ENCODE data around the gene STX7. TPM values are rescaled to one million over a fixed set of nuclear protein-coding genes. Genes with fewer than 3 reads are reported as not detected.

Gene STX7
- total RNA-seq, 4 donors from 2014 or later = 23.7 to 34.1 (median 26.8) TPM

DNA sequence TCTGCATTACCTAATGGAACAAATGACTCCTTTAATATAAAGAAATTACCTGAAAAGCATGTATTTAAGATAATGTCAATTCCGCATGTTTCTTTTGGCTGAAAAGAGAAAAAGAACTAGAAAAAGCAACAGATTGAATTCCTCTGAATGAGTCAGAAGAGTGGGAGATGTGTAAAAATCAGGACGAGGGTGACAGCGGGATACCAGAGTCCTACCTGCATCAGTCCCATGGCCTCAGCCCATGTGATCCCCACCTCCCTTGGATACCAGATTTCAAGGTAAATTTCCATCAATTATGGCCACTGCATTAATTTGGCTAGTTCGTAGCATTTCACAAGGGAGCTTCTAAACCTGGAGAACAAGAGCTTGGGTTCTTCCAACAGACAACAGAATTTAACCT, 101.6 kb downstream of the STX7 start:
- no peaks in the 10 kb centered on the region for H3K36me3 ChIP-seq
- intact Hi-C loops (cut with DNase I) = no loop called here
- H3K27me3 ChIP-seq = no peaks in the 10 kb centered on the region
- H3K27ac ChIP-seq = no peak overlapping the region
- H3K4me1 ChIP-seq = no peaks in the 10 kb centered on the region
- WGBS, 2 donors = 86 to 91% methylated on average over 3 to 4 of the region's 4 CpGs
- DNase-seq = no peak
- no peak for TF ChIP-seq POLR2A (IDR thresholded peaks at IDR 0.05)
- TF ChIP-seq, protein P1, sequence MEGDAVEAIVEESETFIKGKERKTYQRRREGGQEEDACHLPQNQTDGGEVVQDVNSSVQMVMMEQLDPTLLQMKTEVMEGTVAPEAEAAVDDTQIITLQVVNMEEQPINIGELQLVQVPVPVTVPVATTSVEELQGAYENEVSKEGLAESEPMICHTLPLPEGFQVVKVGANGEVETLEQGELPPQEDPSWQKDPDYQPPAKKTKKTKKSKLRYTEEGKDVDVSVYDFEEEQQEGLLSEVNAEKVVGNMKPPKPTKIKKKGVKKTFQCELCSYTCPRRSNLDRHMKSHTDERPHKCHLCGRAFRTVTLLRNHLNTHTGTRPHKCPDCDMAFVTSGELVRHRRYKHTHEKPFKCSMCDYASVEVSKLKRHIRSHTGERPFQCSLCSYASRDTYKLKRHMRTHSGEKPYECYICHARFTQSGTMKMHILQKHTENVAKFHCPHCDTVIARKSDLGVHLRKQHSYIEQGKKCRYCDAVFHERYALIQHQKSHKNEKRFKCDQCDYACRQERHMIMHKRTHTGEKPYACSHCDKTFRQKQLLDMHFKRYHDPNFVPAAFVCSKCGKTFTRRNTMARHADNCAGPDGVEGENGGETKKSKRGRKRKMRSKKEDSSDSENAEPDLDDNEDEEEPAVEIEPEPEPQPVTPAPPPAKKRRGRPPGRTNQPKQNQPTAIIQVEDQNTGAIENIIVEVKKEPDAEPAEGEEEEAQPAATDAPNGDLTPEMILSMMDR (IDR thresholded peaks at IDR 0.05) = no peak
- H3K4me3 ChIP-seq = no peak overlapping the region
- peaks cover 0 to 2% (median 0%) of the 10 kb centered on the region in 3 donors for H3K9me3 ChIP-seq

DNA sequence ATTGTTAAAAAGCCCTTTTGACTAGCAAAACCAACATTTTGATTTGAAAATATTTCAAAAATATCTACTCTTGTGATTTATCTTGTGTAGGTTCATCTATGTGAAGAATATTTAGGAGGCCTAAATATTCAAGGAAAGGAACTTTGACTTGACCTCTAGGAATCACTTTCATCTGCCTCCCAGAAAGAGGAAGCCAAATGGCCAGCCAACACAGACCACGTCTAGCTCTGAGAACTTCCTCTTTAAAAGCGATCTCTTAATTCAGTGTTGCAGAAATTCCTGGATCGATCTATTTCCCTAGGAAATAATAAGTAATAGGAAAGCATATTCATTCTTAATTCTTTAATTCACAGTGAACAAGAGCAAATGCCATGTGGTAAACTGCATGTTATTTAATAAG, 102.1 kb downstream of the STX7 start:
- intact Hi-C loops (cut with DNase I) = no loop called here
- Histone ChIP-seq H3K9me3 (no peaks in the 10 kb centered on the region), H3K27me3 (no peaks in the 10 kb centered on the region), H3K36me3 (no peaks in the 10 kb centered on the region), H3K4me3 (no peak overlapping the region), H3K27ac (no peak overlapping the region), H3K4me1 (no peaks in the 10 kb centered on the region)
- no peak for DNase-seq
- WGBS, 2 donors = 66 to 82% methylated on average over 3 of the region's 3 CpGs
- TF ChIP-seq, protein P1 (IDR thresholded peaks at IDR 0.05) = no peak
- no peak for TF ChIP-seq POLR2A (IDR thresholded peaks at IDR 0.05)

DNA sequence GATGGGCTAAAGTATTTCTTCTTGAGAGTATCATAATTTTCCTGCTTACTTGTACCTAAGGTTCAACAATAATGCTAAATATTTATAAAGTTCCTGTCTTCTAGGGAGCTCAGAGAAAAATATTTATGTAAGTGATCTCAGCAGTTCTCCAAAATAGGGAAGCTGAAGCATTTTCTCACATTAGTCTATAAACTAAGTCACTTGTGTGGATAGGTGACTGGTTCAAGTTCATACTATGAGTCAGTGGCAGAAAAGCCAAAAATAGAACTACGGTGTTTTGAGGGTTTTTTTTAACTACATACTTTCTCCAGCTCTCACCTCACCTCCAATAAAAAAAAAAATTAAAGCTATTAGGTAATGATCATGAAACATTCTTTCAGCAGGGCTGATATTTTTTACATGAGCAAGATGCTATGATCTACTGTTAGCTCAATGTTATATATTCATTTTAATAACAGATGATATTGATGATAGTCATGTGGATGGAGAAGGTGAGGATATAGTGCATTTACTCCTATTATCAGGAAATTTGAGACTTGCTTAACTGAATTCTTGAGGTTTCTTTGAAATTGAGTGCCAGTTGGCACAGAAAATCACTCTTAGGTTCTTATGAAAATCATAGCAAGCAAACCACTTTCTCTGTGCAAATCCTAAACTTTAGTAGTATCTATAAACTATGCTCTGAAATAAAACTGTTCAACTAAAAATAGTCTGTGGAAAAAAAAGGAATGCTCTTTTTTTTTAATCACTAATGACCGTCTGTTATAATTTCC, 107.6 kb downstream of the STX7 start:
- no peaks in the 10 kb centered on the region for H3K36me3 ChIP-seq
- H3K27me3 ChIP-seq = peaks cover 0 to 34% (median 0%) of the 10 kb centered on the region in 4 donors
- TF ChIP-seq POLR2A (IDR thresholded peaks at IDR 0.05) = no peak
- no peaks in the 10 kb centered on the region for H3K9me3 ChIP-seq
- no peak for DNase-seq
- H3K27ac ChIP-seq = no peak overlapping the region
- intact Hi-C loops (cut with DNase I) = no loop called here
- WGBS, 2 donors = 50 to 58% methylated on average over 2 of the region's 2 CpGs
- no peak overlapping the region for H3K4me3 ChIP-seq
- peaks cover 6 to 23% (median 7%) of the 10 kb centered on the region in 3 donors for H3K4me1 ChIP-seq

DNA sequence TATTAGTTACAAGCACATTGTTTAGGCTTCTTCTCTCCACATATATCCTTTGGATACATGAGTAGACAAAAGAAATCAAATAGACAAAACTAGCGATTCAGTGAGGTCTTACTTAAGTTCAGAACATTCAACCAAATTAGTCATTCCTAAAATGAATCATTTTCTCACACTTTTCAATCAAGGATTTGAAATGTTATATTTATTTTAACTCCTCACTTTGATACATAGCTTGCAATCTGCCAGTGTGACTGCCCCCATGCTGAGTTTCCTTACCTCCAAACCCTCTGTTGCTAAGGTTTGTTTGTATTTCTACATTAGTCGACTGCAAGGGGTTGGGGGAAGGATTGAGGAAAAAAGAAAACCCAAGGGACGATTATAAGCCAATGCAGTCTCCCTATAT, 108.2 kb downstream of the STX7 start:
- peaks cover 0 to 36% (median 0%) of the 10 kb centered on the region in 4 donors for H3K27me3 ChIP-seq
- H3K4me3 ChIP-seq = no peak overlapping the region
- DNase-seq = no peak
- WGBS, 2 donors = 32 to 45% methylated on average over 3 of the region's 3 CpGs
- intact Hi-C loops (cut with DNase I) = no loop called here
- TF ChIP-seq POLR2A (IDR thresholded peaks at IDR 0.05) = no peak
- H3K36me3 ChIP-seq = no peaks in the 10 kb centered on the region
- H3K9me3 ChIP-seq = no peaks in the 10 kb centered on the region
- H3K4me1 ChIP-seq = peaks cover 6 to 29% (median 7%) of the 10 kb centered on the region in 3 donors
- H3K27ac ChIP-seq = no peak overlapping the region

DNA sequence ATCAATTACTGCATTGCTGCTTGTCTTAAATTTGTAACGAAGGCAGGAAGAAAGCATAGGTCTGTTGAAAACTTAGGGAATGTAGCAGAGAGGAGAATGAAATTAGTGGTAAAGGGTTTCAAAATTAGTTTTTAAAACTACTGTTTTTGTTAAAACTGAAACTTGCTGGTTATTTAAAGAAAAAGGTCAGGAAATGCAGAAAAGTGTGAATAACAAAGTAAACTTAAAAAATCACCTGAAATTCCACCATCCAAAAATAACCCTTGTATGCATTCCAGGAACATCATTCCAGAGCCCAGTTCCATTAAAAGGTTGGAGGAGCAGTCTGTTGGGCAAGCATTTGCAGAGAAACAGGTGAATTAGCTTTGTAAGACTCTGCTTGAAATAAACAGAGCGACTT, 108.6 kb downstream of the STX7 start:
- Histone ChIP-seq H3K4me3 (no peak overlapping the region), H3K36me3 (no peaks in the 10 kb centered on the region), H3K27me3 (peaks cover 0 to 36% (median 0%) of the 10 kb centered on the region in 4 donors), H3K9me3 (no peaks in the 10 kb centered on the region), H3K27ac (no peak overlapping the region), H3K4me1 (peaks cover 6 to 33% (median 7%) of the 10 kb centered on the region in 3 donors)
- TF ChIP-seq, protein P1 (IDR thresholded peaks at IDR 0.05) = no peak
- TF ChIP-seq POLR2A (IDR thresholded peaks at IDR 0.05) = no peak
- 62 to 83% methylated on average over 2 of the region's 2 CpGs for WGBS, 2 donors
- no peak for DNase-seq
- intact Hi-C loops (cut with DNase I) = no loop called here

DNA sequence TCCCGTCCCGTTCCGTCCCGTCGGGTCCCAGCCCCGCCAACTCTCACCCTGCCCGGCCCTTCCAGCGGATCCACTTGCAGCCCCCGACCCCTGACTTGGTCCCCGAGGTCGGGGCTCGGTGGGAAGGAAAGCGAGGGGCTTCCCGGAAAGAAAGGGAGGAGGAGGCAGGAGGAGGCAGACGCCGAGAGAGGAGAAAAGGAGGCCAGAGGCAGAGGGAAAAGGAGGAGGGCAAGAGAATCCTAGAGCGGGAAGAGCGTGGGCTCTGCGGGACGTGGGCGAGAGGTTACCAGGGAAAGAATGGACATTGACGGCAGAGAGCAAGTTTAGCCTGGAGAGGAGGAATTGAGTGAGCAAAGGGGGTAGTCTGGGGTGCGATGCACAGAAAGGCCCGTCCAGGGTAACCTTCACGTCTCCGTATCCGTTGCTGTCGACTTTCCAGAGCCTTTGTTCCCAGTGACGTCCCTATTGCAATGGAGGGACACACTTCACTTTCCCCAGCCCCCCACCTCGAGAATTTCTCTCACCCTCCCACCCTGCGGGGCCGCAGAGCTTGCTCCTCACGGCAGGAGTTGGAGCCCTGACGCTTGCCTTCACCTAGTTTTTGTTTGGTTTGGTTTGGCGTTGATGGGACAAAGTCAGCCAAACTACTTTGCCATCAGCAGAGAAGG, 111.2 kb downstream of the STX7 start:
- no peak for DNase-seq
- H3K27me3 ChIP-seq = peaks cover 0 to 36% (median 0%) of the 10 kb centered on the region in 4 donors
- H3K4me3 ChIP-seq = peak overlapping the region; percentile 70 to 80 (median 74)
- H3K36me3 ChIP-seq = no peaks in the 10 kb centered on the region
- H3K4me1 ChIP-seq = peaks cover 6 to 34% (median 7%) of the 10 kb centered on the region in 3 donors
- H3K9me3 ChIP-seq = no peaks in the 10 kb centered on the region
- peak overlapping the region; percentile 84 to 88 (median 85) for H3K27ac ChIP-seq
- 14 to 19% methylated on average over 19 to 22 of the region's 35 CpGs for WGBS, 2 donors
- intact Hi-C loops (cut with DNase I) = no loop called here
- TF ChIP-seq POLR2A (IDR thresholded peaks at IDR 0.05) = peak in 1 of 4 donors; percentile 53
- TF ChIP-seq, protein P1 (IDR thresholded peaks at IDR 0.05) = peak in 1 of 6 experiments; percentile 14

All from esophagus squamous epithelium (tissue), 5 donors.